Measurements from ENCODE around the gene MAP2K3.

Gene MAP2K3

DNA sequence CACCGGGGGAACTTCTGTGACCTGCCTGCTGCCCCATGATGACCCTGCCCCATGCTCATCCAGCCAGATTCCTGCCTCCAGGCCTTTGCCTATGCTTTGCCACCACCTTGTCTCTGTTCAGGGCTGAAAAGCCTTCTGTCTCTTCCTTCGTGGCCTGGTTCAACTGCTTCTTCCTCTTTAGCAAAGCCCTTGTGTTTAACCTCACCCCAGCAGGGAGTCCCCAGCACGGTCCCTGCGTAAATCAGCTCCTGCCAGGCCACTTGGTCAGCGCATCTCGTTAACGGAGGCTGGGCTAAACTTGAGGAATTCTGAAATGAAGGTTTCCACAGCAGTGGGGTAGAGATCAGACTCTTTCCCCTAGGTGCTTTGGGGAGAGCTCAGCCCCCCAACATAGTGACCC lies 75.5 kb downstream of the MAP2K3 start:
- H3K9me3 ChIP-seq, result no peaks in the 10 kb centered on the region
- TF ChIP-seq, protein P1, sequence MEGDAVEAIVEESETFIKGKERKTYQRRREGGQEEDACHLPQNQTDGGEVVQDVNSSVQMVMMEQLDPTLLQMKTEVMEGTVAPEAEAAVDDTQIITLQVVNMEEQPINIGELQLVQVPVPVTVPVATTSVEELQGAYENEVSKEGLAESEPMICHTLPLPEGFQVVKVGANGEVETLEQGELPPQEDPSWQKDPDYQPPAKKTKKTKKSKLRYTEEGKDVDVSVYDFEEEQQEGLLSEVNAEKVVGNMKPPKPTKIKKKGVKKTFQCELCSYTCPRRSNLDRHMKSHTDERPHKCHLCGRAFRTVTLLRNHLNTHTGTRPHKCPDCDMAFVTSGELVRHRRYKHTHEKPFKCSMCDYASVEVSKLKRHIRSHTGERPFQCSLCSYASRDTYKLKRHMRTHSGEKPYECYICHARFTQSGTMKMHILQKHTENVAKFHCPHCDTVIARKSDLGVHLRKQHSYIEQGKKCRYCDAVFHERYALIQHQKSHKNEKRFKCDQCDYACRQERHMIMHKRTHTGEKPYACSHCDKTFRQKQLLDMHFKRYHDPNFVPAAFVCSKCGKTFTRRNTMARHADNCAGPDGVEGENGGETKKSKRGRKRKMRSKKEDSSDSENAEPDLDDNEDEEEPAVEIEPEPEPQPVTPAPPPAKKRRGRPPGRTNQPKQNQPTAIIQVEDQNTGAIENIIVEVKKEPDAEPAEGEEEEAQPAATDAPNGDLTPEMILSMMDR (IDR thresholded peaks at IDR 0.05), result no peak

DNA sequence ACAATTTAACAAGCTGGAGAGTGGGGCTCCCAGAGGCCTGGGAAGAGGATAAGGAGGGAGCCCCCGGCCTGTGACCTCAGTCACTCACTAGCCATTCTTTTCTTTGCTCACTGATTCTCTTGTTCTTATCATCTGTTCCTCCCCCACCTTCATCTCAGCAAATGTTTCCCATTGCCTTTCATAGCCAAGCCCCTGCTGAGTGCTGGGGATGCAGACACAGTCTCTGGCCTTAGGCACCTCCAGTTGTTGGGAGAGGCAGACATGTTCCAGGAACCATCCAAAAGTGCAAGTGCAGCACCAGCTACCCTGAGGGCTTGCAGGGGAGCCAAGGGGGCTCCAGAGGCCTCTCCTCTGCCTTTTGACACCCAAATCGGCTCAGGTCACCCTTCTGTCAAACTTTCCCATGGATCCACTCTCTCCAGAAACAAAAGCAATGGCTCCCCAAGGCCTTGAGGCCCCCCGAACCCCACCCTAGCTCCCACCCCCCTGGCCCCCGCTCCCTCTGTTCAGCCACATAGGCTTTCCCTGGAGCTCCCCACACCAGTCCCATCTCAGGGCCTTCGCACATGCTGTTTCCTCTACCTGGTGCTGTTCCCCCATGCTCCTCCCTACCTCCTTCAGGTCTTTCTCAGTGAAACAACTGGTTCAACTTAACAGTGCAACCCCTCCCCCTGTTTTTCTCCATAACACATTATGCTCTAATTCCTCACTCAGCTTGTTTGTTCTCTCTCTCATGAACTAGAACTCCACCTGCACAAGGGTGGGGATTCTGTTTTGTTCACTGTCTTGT lies 76.7 kb downstream of the MAP2K3 start:
- peaks cover 14% of the 10 kb centered on the region for H3K27me3 ChIP-seq
- H3K4me1 ChIP-seq (ENCODE audit: control insufficient read depth in 1 of 2, insufficient read depth in 1 of 2, low read depth in 1 of 2, low read length in 1 of 2), result no peaks in the 10 kb centered on the region
- H3K4me3 ChIP-seq (ENCODE audit: low read depth in 1 of 2, low read length in 1 of 2), result no peak overlapping the region
- H3K27ac ChIP-seq, result no peak overlapping the region
- TF ChIP-seq, protein P1 (IDR thresholded peaks at IDR 0.05), result no peak
- no peaks in the 10 kb centered on the region for H3K9me3 ChIP-seq
- H3K36me3 ChIP-seq, result no peaks in the 10 kb centered on the region

More for the DNA sequence above, 75.5 kb downstream of the MAP2K3 start:
- H3K4me1 ChIP-seq (ENCODE audit: control insufficient read depth in 1 of 2, insufficient read depth in 1 of 2, low read depth in 1 of 2, low read length in 1 of 2), result no peaks in the 10 kb centered on the region
- peaks cover 14% of the 10 kb centered on the region for H3K27me3 ChIP-seq
- H3K36me3 ChIP-seq, result no peaks in the 10 kb centered on the region
- no peak overlapping the region for H3K27ac ChIP-seq
- no peak overlapping the region for H3K4me3 ChIP-seq (ENCODE audit: low read depth in 1 of 2, low read length in 1 of 2)

DNA sequence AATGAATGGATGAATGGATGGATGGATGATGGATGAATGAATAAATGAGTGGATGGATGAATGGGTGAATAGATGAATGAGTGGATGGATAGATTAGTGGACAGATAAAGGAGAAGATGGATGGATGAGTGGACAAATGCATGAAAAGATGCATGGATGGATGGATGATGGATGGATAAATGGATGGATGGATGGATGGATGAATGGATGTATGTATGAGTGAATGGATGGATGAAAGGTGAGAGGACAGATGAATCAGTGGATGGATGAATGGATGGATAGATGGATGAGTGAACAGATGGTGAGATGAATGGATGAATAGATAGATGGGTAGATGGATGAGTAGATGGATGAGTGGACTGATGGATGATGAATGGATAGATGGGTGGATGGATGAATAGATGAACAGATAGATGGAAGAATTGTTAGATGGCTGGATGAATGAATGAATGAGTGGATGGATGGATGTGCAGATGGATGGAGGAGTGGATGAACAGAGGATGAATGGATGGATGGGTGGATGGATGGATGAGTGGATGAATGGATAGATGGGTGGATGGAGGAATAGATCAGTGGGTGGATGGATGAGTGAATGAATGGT lies 77.9 kb downstream of the MAP2K3 start:
- TF ChIP-seq, protein P1 (IDR thresholded peaks at IDR 0.05), result no peak
- H3K9me3 ChIP-seq, result no peaks in the 10 kb centered on the region
- H3K27ac ChIP-seq, result no peak overlapping the region
- H3K4me3 ChIP-seq (ENCODE audit: low read depth in 1 of 2, low read length in 1 of 2), result no peak overlapping the region
- H3K4me1 ChIP-seq (ENCODE audit: control insufficient read depth in 1 of 2, insufficient read depth in 1 of 2, low read depth in 1 of 2, low read length in 1 of 2), result no peaks in the 10 kb centered on the region
- H3K27me3 ChIP-seq, result peaks cover 14% of the 10 kb centered on the region
- no peaks in the 10 kb centered on the region for H3K36me3 ChIP-seq

DNA sequence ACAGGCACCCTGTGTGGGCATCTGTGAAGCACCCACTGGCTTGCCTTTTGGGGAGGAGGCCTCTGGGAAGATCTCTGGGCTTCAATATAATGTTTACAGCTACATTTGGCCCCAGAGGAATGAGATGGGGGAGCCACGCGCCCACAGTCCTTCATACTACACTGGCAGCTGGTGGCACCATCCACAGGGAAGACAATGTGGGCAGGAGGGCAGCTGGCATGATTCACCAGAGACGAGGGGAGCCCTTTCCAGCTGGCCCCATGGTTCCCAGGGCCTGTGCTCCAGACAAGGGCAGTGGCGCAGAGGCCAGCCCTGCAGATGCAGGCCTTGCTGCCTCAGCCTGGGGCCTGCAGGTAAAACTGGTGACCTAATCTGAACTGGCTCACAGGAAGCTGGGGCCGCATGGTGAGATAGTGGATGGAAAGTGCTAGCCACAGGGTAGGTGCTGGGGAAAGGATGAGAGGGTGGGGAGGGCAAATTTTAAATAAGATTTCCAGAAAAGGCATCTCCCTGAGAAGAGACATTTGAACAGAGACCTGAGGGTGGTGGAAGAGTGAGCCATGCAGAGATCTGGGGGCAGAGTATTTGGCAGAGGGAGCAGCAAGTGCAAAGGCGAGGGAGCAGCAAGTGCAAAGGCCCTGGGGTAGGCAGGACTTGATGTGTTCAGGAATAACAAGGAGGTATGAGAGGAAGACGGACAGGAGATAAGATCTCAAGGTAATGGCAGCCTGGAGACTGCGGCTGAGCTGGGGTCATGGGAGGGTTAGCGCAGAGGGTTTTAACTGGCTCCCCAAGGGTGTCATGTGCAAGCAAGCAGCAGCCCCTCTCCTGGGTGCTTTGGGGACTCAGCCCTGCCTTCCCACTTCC lies 79.5 kb downstream of the MAP2K3 start:
- Histone ChIP-seq H3K36me3 (no peaks in the 10 kb centered on the region), H3K27me3 (peaks cover 14% of the 10 kb centered on the region), H3K9me3 (no peaks in the 10 kb centered on the region), H3K4me1 (ENCODE audit: control insufficient read depth in 1 of 2, insufficient read depth in 1 of 2, low read depth in 1 of 2, low read length in 1 of 2) (no peaks in the 10 kb centered on the region), H3K4me3 (ENCODE audit: low read depth in 1 of 2, low read length in 1 of 2) (no peak overlapping the region), H3K27ac (no peak overlapping the region)
- TF ChIP-seq, protein P1 (IDR thresholded peaks at IDR 0.05), result no peak

Measured in neutrophil (primary cell).